Fibroblast of lung (primary cell): Measurements from ENCODE around the gene POLR2C. TPM values are rescaled to one million over a fixed set of nuclear protein-coding genes. Genes with fewer than 3 reads are reported as not detected.

Experiments
- DNase-seq, 2 donors: peaks; one replicate each; pipeline versions ENCODE4 v3.0.0 to v3.0.0-alpha.2; 2010; ENCODE audit warnings: low read depth in 2 of 2
- H2AFZ ChIP-seq: 2 replicates; pipeline ENCODE4 v1.5.1; 2012; ENCODE audit warnings: low read length, control low read depth, inconsistent platforms
- H3K27ac ChIP-seq: 2 replicates; pipeline ENCODE4 v1.5.1; 2011; ENCODE audit warnings: low read length, control low read depth; ENCODE audit not compliant: insufficient read depth
- H3K27me3 ChIP-seq: 2 replicates; pipeline ENCODE4 v1.5.1; 2011; ENCODE audit warnings: mild to moderate bottlenecking, low read length; ENCODE audit not compliant: control insufficient read depth, insufficient read depth
- H3K36me3 ChIP-seq: 2 replicates; pipeline ENCODE4 v1.5.1; 2011; ENCODE audit warnings: low read length; ENCODE audit not compliant: control insufficient read depth, insufficient read depth
- H3K4me1 ChIP-seq: 2 replicates; pipeline ENCODE4 v1.5.1; 2011; ENCODE audit warnings: low read length; ENCODE audit not compliant: control insufficient read depth, insufficient read depth; ENCODE audit errors: extremely low read depth
- H3K4me2 ChIP-seq: 2 replicates; pipeline ENCODE4 v1.5.1; 2011; ENCODE audit warnings: low read length, control low read depth; ENCODE audit not compliant: insufficient read depth; ENCODE audit errors: extremely low read depth
- H3K4me3 ChIP-seq, 4 experiments: fragments of 200-600 bp in 1 of 4; sonication (generic) in 1 of 4; replicated peaks in 1 of 4; 2 replicates each; pipeline ENCODE4 v1.5.1; 2011 to 2016; ENCODE audit warnings: low read length in 4 of 4, low read depth in 3 of 4, mild to moderate bottlenecking in 3 of 4, control low read depth in 2 of 4, inconsistent platforms in 1 of 4, mixed read lengths in 1 of 4; ENCODE audit not compliant: insufficient read depth in 1 of 4; ENCODE audit errors: control extremely low read depth in 1 of 4
- H3K79me2 ChIP-seq: 2 replicates; pipeline ENCODE4 v1.5.1; 2012; ENCODE audit warnings: mild to moderate bottlenecking, low read length, inconsistent platforms; ENCODE audit not compliant: control insufficient read depth, insufficient read depth
- H3K9ac ChIP-seq: 2 replicates; pipeline ENCODE4 v1.5.1; 2011; ENCODE audit warnings: mild to moderate bottlenecking, low read length, control low read depth; ENCODE audit not compliant: insufficient read depth
- H3K9me3 ChIP-seq: 2 replicates; pipeline ENCODE4 v1.5.1; 2012; ENCODE audit warnings: low read depth, low read length; ENCODE audit not compliant: control insufficient read depth, insufficient read depth
- H4K20me1 ChIP-seq: 2 replicates; pipeline ENCODE4 v1.5.1; 2011; ENCODE audit warnings: low read length; ENCODE audit not compliant: control insufficient read depth, insufficient read depth; ENCODE audit errors: extremely low read depth
- CTCF ChIP-seq, 2 donors: IDR thresholded peaks in 1 of 2; conservative IDR thresholded peaks in 1 of 2; 1 replicate in 1 of 2; 2 replicates in 1 of 2; pipeline ENCODE4 v1.5.1; 2011 to 2012; ENCODE audit warnings: low read length in 2 of 2, control low read depth in 1 of 2, inconsistent platforms in 1 of 2, low read depth in 1 of 2, mild to moderate bottlenecking in 1 of 2
- EZH2 ChIP-seq: IDR thresholded peaks from 2 replicates; pipeline ENCODE4 v1.5.1; 2012; ENCODE audit warnings: low read length, control low read depth, mild to moderate bottlenecking; ENCODE audit errors: missing control alignments
- polyA plus RNA-seq, 2 donors: library from polyadenylated mRNA; depleted of rRNA in 1 of 2; stranded (reverse) in 1 of 2; unstranded in 1 of 2; fragments of >200 nt; gene quantifications; 2 replicates each; pipeline ENCODE4 v1.2.1, GENCODE V29; 2011 to 2012; ENCODE audit warnings: missing spikeins in 1 of 2
- total RNA-seq: library from RNA; depleted of rRNA; stranded (reverse); fragments of >200 nt; gene quantifications from 2 replicates; pipeline ENCODE4 v1.2.1, GENCODE V29; 2014

POLR2C gene
- total and polyA plus RNA-seq, 2 donors (not counting 1 experiment from before 2014, with no cell fraction given), result 84.0 to 106 TPM

DNA sequence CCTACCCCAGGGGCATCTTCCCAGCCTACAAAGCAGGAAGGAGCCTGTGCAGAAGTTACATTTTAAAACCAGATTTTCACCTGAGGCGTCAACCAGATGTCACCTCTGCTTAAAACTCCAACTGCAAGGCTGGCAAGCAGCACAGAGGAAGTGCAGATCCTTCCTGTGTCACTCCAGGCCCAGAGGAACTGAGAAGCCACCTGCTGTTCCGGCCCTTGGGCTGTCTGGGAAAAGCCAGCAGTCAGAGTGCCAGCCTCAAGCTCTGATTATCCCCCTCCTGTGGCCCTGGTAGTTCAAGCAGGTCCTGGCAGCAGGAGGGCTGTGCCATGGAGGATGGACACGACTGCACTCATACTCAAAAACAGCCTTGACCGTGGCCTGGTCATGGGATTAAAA, 10.2 kb downstream of the POLR2C start:
- H3K36me3 ChIP-seq, result peaks cover 22% of the 10 kb centered on the region
- H3K4me1 ChIP-seq, result peaks cover 4% of the 10 kb centered on the region
- no peaks in the 10 kb centered on the region for H3K79me2 ChIP-seq
- no peak overlapping the region for H3K27ac ChIP-seq
- no peak for DNase-seq
- no peak overlapping the region for H3K4me2 ChIP-seq
- no peak overlapping the region for H3K9ac ChIP-seq
- TF ChIP-seq CTCF (conservative IDR thresholded peaks at IDR 0.05 in 1 of 2, IDR thresholded peaks at IDR 0.05 in 1 of 2; ENCODE audit: low read depth in 1 of 2, low read length in 2 of 2) (no peak), EZH2 (no peak)
- no peaks in the 10 kb centered on the region for H3K9me3 ChIP-seq
- H2AFZ ChIP-seq, result no peak overlapping the region
- H3K4me3 ChIP-seq, result no peak overlapping the region
- H4K20me1 ChIP-seq, result no peaks in the 10 kb centered on the region
- no peaks in the 10 kb centered on the region for H3K27me3 ChIP-seq

DNA sequence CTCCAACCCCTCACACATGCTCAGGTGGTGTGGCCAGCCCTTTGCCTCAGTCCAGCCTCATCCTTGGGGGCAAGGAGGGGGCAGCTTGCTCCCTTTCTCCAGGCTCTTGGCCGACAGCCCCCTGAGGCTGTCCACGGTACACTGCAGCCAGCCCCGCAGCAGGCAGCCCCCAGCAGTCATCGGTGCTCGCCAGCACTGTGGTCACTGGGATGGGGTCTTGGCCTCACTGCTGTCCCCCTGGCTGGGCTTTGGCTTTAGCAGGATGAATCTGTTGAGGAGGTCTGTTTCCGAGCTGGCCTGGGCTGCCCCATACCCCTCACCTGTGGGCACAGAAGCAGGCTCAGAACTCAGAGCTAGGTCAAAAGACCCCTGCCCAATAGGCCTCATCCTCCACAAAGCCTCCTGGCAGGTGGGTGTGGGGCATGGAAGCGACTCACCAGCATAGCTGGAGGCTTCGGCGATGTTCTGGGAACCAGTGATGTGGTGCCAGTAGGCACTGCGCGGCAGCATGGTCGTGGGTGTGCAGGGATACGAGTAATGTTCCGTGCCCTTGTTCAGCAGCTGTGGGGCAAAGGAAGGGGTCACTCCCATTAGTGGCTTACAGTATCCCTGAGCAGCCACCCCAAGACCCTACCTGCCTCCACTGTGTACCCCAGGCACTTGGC, 10.8 kb downstream of the POLR2C start:
- no peak overlapping the region for H3K4me2 ChIP-seq
- DNase-seq, result no peak
- TF ChIP-seq EZH2, result no peak
- no peak for TF ChIP-seq CTCF (conservative IDR thresholded peaks at IDR 0.05 in 1 of 2, IDR thresholded peaks at IDR 0.05 in 1 of 2; ENCODE audit: low read depth in 1 of 2, low read length in 2 of 2)
- no peak overlapping the region for H2AFZ ChIP-seq
- H3K36me3 ChIP-seq, result peaks cover 22% of the 10 kb centered on the region
- no peaks in the 10 kb centered on the region for H3K79me2 ChIP-seq
- H4K20me1 ChIP-seq, result no peaks in the 10 kb centered on the region
- no peak overlapping the region for H3K4me3 ChIP-seq
- no peak overlapping the region for H3K9ac ChIP-seq
- no peaks in the 10 kb centered on the region for H3K9me3 ChIP-seq
- H3K27me3 ChIP-seq, result no peaks in the 10 kb centered on the region
- peaks cover 4% of the 10 kb centered on the region for H3K4me1 ChIP-seq
- H3K27ac ChIP-seq, result no peak overlapping the region

DNA sequence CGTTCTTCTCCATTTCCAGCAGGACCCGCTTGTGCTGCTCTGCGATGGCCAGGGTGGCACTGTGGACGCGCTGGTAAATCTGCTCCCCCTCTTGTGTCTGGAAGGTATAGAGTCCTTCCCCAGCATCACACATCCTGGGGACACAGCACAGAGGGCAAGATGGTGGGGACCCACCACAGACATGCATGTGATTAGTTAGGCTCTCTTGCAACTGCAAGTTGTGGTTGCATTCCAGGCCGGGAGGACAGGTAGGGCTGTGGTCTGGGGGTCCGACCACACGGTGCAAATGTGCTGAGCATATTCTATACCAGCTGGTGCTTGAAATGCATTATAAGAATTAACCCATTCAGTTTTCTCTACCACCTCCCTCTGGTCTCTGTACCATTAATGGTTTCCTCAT, 11.4 kb downstream of the POLR2C start:
- H3K27me3 ChIP-seq, result no peaks in the 10 kb centered on the region
- no peak overlapping the region for H3K4me3 ChIP-seq
- H3K79me2 ChIP-seq, result no peaks in the 10 kb centered on the region
- no peak overlapping the region for H3K4me2 ChIP-seq
- no peaks in the 10 kb centered on the region for H3K9me3 ChIP-seq
- no peak overlapping the region for H3K27ac ChIP-seq
- H3K36me3 ChIP-seq, result peaks cover 21% of the 10 kb centered on the region
- no peaks in the 10 kb centered on the region for H4K20me1 ChIP-seq
- TF ChIP-seq EZH2 (no peak), CTCF (conservative IDR thresholded peaks at IDR 0.05 in 1 of 2, IDR thresholded peaks at IDR 0.05 in 1 of 2; ENCODE audit: low read depth in 1 of 2, low read length in 2 of 2) (no peak)
- DNase-seq, result no peak
- no peak overlapping the region for H3K9ac ChIP-seq
- H2AFZ ChIP-seq, result no peak overlapping the region
- peaks cover 9% of the 10 kb centered on the region for H3K4me1 ChIP-seq
